ENCODE data around the gene PACS1. TPM values are rescaled to one million over a fixed set of nuclear protein-coding genes. Genes with fewer than 3 reads are reported as not detected.
"Not testable (repeated sequence)": the region's sequence is repeated elsewhere in the genome, so short reads cannot be mapped to it uniquely, and the experiment has no call there.

Gene PACS1
- total RNA-seq, 1 donor from 2014 or later: 41.7 TPM

DNA sequence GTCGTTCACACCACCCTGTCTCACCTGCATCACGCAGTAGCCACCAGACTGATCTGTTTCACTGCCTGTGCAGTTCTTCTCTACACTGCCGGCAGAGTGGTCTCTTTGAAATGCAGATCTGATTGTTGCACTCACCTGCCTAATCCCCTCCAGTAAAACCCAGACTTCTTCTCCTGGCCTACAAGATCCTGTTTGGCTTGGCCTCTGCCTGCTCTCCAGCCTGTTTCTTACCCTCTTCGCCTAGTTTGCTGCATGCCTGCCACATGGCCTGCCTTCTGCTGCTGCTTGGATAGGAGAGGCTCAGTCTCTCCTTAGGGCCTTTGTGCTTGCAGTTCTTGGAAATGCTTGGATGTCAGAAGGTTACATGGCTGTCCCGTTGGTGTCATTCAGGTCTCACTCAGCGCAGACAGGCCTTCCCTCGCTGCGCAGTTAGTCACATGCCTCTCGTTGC is 42.0 kb downstream of the PACS1 start:
- no peak for ATAC-seq

DNA sequence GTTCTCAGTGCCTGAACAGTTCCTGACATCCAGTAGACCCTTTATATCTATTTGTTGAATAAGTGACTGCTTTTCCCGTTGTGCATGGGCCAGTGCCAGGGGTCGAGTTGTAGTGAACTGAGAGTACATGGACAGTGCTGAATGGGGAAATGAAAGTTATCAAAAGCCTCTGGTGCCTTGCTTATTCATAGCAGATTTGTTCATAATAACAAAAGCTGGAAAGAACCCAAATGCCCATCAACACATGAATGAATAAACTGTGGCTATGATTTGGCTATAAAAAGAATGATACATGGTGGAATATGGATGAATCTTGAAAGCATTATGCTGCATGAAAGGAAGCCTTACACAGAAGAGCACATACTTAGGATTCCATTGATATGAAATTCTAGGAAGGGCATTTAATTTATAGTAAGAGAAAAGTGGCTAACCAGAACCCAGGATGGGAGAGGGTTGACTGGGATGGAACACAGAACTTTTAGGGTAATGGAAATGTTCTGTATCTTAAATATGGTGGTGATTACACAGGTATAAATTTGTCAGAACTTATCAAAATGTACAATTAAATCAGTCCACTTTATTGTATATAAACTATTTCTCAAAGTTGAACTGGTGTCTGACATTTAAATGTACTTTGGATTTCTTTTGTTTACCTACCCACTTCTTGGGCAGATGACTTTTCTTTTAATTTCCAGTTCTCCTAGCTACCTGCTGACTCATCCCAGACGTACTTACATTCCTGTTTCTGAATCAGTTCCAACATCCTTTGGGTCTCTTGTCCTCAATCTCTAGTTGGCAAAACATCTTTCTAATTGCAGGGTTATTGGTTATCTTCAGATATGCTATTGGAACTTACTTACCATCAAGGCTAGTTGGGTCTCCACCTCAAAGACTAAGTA is 42.8 kb downstream of the PACS1 start:
- ATAC-seq: peak; percentile 62

DNA sequence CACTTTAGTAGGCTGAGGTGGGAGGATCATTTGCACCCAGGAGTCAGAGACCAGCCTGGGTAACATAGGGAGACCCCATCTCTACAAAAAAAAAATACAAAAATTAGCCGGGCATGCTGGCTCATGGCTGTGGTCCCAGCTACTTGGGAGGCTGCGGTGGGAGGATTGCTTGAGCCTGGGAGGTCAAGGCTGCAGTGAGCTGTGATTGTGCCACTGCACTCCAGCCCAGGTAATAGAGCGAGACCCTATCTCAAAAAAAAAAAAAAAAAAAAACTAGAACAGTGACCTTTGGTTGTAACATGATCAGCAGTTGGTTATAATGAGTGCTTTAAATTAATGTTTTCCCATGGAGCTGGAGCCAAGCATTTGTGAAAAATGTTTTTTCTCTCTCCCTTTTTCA is 44.9 kb downstream of the PACS1 start:
- ATAC-seq: not testable (repeated sequence)

DNA sequence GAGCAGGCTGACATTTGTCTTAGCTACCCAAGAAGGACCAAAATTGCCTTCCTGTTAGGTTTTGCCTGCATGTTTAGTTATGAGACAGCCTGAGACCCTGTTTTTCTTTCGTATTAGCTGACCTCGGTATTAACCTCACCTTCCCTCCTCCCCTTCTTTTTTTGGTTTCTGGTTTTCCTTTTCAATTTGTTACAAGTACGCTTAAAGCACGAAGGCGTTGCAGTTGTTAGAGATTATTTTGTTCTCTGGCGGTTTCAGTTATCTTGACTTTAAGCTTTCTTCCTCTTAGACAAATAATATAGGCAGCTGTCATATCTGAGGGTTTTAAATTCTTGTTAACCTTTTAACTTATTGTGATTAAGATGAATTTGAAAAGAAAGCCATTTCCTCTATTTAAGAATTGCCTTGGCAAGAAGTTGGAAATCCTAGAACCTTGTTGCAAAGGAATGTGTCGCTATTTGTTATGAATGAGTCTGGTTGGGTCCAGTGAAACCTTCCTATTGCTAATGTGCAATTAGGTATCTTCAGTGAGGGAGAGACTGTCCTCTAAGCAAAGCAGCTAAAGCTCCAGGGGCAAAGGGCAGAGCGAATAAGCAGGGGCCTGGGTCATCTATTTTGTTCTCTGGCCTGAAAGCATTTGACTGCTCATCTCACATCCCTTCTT is 45.7 kb downstream of the PACS1 start:
- no peak for ATAC-seq

DNA sequence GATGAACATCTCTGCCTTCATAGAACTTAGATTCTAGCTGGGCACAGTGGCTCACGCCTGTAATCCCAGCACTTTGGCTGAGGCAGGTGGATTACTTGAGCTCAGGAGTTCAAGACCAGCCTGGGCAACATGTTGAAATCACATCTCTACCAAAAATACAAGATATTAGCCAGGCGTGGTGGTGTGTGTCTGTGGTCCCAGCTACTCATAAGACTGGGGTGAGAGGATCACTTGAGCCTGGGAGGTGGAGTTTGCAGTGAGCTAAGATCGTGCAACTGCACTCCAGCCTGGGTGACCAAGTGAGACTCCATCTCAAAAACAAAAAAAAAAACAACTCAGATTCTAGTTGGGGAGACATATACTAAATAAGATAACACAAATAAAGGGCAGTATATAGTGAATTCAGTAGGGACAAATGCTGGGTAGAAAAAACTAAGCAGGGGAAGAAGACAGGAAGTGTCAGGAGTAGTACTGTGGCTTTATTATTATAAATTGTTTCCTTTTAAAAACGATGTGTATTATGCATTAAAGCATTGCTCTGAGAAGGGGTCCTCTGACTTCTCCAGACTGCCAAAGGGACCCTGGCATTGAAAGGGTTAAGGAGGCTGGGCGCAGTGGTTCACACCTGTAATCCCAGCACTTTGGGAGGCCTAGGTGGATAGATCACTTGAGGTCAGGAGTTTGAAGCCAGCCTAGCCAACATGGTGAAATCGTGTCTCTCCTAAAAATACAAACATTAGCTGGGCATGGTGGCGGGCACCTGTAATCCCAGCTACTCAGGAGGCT is 46.7 kb downstream of the PACS1 start:
- no peak for ATAC-seq

DNA sequence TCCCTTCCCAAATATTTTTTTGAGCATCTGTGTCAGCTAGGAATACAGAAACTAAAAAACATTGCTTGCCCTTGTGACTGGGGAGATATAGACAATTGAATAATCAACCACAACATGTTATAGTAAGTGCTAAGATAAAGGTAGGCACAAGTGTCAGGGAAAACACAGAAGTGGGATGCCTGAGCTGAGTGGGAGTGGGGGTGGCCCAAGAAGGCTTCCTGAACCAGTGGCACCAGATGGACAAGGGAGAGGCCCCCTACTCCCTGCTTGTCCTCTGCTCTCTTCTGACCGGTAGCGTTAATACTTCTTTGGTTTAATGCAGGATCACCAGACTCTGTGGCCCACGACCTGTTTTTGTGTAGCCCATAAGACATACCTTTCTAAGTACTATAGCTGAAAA is 48.8 kb downstream of the PACS1 start:
- ATAC-seq: no peak

DNA sequence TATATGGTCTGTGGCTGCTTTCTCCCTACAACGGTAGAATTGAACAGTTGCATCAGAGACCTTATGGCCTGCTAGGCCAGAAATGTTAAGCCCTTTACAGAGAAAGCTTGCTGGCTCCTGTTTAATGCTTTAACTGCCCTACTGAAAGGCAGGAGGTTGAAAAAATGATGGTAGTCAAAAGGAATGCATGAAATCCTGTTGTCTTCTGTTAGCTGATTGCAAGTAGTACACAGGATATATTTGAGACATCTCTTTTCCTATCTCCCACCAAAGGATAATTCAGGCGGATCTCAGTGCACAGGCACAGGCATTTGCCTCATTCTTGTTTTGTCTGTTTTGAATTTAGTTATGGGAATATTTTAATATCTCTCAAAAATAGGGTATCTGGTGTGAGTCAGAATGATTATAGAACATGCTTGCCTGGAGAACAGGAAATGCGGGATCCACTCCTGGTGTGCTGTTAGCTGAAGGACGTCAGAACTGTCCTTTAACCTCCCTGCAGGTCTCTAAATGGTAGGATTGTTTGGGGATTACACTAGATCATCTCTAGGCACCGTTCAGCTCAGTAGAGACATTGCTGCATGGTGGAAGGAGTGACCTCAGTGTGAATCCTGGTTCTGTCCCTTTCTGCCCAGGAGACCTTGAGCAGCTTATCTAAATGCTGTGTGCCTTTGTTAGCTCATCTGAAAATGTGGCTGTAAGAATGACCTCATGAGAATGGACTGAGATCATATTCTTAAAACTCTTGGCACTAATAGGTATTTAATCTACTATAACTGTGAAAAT is 49.5 kb downstream of the PACS1 start:
- ATAC-seq: peak; percentile 73

DNA sequence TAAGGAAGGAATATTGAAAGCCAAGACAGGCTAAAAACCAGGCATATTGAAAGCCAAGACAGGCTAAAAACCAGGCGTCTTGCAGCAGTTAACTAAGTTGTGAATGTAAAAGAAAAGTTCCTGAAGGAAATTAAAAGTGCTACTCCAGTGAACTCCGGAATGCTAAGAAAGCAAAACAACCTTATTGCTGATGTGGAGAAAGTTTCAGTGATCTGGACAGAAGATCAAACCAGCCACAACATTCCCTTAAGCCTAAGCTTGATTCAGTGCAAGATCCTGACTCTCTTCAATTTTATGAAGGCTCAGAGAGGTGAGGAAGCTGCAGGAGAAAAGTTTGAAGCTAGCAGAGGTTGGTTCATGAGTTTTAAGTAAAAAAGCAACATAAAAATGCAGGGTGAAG is 51.4 kb downstream of the PACS1 start:
- ATAC-seq: no peak

DNA sequence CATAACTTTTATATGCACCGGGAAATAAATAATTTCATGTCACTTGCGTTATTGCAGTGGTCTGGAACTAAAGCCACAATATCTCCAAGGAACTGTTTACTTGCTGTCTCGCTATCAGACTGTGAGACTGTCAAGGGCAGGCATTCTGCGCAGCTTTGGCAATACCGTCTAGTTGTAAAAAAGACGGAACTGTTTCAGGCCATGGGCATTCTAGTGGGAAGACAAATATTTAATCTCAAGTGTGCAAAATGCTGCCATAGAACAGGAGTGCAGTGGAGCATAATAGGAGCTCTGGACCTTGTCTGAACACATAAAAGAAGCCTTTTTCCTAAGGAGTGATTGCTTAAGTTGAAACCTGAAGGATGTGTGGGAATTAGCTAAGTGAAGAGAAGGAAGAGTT is 53.8 kb downstream of the PACS1 start:
- ATAC-seq: no peak

DNA sequence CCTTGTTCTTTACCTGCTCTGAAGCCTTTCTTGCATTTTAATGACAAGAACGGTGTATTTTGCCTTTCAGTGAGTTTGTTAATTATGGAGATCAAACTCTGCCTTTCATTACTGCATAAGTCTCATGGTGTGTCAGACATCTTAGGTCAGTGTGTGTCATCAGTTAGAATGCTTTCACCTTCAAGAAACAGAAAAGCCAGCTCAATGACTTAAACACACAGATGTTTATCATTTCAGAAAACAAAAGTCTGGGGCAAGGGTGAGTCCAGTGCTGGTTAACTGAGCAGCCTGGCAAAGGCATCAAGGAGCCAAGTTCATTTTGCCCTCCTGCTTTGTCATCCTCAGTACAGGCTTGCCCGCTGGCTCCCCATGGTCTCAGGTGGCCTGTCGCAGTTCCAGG is 54.5 kb downstream of the PACS1 start:
- no peak for ATAC-seq

DNA sequence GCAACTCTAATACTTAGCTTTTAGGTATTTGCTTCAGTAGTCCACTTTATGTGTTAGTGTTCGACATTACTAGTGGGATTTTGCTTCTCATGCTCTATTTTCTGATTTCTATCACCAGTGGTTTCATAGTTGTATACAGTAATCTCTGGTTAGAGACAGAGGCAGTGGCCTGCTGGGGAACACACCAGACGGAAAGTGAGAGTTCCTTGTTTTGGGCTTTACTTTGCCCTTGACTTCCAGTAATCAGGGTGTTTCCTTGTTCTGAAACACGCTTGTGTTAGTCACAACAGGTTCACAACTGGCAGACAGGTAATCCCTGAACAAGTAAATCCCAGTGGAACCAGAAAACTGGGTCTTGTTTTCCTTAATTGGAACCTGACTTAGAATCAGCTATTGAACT is 56.0 kb downstream of the PACS1 start:
- ATAC-seq: peak; percentile 86

DNA sequence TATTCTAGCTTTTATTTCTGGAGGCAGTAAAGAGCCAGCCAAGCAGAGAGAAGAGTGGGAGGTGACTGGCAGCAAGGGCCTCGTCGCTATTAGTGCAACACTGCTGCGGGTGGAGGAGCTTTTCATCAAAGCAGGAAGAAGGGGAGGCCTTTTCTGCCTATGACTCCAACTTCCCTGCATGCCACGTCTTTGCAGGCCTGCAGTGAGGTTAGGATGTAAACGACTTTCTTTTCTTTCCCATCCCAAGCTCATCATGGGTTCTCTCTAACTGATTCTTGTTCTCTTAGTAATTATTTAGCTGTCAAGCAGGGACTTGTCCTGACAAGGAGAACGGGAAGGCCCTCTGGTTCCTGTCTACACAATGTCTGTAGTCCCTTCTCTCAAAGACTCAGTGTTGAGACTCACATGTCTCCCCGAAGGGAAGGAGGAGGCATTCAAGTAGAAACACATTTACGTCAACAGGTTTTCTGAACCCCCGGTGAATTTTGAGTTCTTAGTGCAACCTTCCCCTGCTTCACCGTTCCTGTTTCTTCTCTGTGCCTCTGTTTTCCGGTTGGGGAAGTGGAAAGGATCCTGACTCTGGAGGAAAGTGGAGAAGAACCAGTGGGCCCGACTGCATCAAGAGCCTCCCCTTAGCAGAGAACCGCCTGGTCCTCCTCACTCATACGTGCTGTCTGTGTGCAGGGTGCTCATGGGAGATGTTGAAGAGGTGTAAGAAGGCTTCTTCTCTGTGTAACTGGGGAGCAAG is 56.9 kb downstream of the PACS1 start:
- ATAC-seq: peak; percentile 85

DNA sequence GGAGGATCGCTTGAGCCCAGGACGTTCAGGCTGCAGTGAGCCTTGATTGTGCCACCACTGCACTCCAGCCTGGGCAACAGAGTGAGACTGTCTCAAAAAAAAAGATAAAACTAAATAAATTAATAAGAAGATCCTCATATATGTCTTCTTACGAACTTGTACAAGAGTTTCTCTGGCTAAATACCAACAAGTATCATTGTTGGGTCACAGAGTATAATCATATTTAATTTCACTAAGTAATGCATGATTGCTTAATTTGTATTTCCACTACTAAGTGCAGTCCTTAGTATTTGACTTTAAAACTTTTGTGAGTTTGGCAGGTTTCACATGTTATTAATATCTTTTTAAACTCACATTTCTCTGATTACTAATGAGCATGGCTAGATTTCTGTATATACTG is 60.9 kb downstream of the PACS1 start:
- no peak for ATAC-seq

DNA sequence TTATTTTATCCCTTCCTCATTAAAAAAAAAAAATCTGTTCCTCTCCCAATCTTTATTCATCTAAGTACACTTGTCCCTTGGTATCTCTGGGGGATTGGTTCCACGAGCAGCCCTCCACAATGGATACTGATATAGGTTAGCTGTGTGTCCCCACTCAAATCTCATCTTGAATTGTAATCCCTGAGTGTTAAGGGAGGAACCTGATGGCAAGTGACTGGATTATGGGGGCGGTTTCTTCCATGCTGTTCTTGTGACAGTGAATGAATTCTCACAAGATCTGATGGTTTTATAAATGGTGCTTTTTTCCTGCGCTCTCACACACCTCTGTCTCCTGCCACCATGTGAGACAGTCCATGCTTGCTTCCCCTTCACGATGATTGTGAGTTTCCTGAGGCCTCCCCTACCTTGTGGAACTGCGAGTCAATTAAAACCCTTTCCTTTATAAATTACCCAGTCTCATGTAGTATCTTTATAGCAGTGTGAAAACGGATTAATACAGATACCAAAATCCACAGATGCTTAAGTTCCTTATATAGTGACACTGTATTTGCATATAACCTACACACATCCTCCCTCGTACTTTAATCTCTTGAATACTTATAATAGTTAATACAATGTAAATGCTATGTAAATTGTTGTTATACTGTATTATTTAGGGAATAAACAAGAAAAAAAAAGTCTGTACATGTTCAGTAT is 62.0 kb downstream of the PACS1 start:
- no peak for ATAC-seq

DNA sequence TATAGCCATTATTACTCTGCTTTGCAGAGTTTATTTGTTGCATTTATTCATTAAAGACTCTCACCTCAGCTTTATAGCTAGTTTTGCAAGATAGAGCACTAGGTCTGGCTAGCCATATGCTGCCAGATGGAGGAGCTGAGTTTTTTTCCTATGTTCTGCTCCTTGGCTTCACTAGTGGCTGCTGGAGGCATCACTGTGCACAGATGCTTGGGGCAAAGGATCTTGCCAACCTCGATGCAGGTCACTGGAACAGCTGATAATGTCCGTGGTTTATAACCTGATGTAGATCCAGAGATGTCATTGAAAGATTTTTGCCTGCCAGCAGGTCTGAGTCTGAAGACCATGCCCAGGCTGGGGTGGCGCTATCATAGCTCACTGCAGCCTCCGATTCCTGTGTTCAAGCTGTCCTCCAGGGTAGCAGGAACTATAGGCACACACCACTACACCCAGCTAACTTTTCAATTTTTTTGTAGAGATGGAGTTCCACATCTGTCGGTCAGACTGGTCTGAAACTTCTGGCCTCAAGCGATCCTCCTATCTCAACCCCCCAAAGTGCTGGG is 63.2 kb downstream of the PACS1 start:
- no peak for ATAC-seq

DNA sequence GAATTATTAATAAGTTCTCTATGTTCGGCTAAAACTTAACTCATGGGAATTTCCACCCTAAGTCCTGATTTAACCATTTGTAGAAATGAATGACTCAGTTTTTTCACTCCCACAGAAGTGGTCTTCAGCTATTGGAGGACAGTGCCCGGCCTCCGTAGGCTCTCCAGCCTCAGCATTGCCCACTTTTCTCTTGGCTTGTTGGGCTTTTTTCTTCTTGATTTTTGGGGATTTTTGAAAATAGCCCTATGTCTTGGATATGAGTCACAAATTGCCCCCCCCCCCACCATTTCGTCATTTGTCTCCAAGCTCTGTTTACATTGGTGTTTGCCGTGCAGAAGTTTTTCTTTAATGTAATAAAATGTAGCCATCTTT is 66.7 kb downstream of the PACS1 start:
- no peak for ATAC-seq

DNA sequence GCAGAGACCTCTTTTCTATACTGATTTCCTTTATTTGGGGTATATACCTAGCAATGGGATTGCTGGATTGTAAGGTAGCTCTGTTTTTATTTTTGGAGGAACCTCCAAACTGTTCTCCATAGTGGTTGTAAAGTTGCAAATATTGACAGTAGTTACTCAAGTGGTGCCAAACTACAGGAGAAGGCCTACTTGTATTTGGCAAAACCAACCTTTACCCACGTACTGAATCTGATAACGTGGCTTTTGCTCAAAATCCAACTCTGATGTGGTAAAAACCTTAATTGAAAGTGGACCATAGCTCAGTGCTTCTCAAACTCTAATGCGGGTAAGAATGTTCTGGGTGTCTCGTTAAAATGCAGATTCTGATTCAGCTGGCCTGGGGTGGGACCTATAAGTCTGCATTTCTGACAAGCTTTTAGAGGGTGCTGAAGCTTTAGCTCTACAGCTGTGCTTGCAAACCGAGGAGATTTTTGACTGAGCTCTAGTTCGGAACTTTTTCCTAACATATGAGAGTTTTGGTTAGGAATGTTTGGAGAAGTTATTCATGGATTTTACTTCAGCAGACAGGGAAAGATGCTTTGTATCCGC is 69.8 kb downstream of the PACS1 start:
- no peak for ATAC-seq

DNA sequence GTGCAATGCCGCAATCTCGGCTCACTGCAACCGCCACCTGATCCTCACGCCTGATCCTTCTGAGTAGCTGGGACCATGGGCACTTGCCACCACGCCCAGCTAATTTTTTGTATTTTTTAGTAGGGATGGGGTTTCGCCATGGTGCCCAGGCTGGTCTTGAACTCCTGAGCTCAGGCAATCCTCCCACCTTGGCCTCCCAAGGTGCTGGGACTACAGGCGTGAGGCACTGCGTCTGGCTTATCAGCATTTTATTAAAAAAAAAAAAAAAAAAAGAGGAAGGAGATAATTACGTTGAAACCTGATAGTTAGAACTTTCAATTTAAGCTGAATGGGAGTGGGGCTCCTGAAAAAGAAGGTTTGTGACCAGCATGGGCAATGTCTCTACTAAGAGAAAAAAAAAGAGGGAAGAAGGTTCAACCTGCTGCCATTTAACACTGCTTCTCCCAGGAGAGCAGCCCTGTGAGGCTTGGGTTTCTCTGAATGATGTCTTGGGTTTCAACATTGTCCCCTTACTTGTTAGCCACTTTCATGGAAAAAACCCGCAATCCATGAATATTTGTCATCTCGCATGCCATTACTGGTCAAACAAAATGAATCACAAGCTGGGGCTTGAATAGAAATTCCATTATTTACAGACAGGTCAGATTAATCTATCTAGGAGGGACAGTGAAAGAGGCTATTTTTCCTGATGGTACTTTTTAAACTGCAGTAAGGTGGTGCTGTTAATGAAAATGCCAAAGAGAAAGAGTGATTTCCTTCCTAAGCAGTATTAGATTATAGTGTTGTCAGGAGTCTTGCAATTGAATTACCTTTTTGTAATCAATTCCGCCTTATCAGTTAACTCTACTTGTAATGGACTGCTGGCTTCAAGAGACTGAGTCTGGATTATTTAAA is 72.5 kb downstream of the PACS1 start:
- no peak for ATAC-seq

DNA sequence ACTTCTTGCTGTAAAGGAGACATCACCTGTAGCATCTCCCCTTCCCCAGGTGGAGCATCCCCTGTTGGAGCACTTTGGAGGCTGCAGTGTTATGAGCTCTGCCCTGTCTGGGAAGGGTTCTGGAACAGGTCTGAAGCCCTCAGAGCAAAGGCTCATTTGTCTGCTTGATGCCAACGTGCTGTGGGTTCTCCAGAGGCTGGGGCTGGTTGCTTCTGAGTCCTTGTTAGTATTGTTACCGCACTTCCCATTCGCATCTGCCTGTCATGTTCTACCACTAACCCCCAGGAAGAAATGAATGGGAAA is 73.1 kb downstream of the PACS1 start:
- no peak for ATAC-seq

All from esophagus mucosa (tissue), 1 donor.